HL-60 (cell line): ENCODE results near the gene NOA1.

Experiments used
- DNase-seq, 2 experiments: peaks; one replicate each; pipeline ENCODE4 v3.0.0-alpha.2; 2010 to 2020; ENCODE audit warnings: low read depth in 1 of 2, low spot score in 1 of 2
- H3K27ac ChIP-seq: fragments of 250-450 bp; sonication (Bioruptor Pico); replicated peaks from 2 replicates; pipeline ENCODE4 v1.5.1; 2020; ENCODE audit warnings: mild to moderate bottlenecking, moderate library complexity
- H3K27me3 ChIP-seq: fragments of 250-450 bp; sonication (Bioruptor Pico); 2 replicates; pipeline ENCODE4 v1.5.1; 2021; ENCODE audit warnings: mild to moderate bottlenecking, moderate library complexity; ENCODE audit not compliant: insufficient read depth, poor library complexity, severe bottlenecking
- H3K4me3 ChIP-seq: replicated peaks from 2 replicates; pipeline ENCODE4 v1.5.1; 2011; ENCODE audit warnings: mild to moderate bottlenecking, control low read depth, low read length; ENCODE audit not compliant: insufficient read depth
- CTCF ChIP-seq: IDR thresholded peaks from one replicate; pipeline ENCODE4 v1.5.1; 2011; ENCODE audit warnings: low read length, control low read depth, inconsistent platforms; ENCODE audit not compliant: insufficient read depth
- GABPA ChIP-seq: IDR thresholded peaks from 2 replicates; pipeline ENCODE4 v1.6.1; 2012; ENCODE audit warnings: low read depth
- POLR2AphosphoS5 ChIP-seq: IDR thresholded peaks from 2 replicates; pipeline ENCODE4 v1.6.1; 2012; ENCODE audit warnings: low read depth
- SPI1 ChIP-seq: IDR thresholded peaks from 2 replicates; pipeline ENCODE4 v1.6.1; 2012; ENCODE audit warnings: low read depth, mild to moderate bottlenecking, borderline replicate concordance
- TF ChIP-seq, protein P1 (sequence below): IDR thresholded peaks from 2 replicates; pipeline ENCODE4 v1.6.1; 2012; ENCODE audit warnings: low read depth; ENCODE audit not compliant: insufficient replicate concordance

The NOA1 gene

GRCh38 chr4:56959100-56959499 is 18.3 kb downstream of the NOA1 start:
- Histone ChIP-seq H3K4me3 (no peak overlapping the region), H3K27ac (peak overlapping the region; percentile 55; the same call in 1 of the 2 replicates), H3K27me3 (no peaks in the 10 kb centered on the region)
- TF ChIP-seq, protein P1, sequence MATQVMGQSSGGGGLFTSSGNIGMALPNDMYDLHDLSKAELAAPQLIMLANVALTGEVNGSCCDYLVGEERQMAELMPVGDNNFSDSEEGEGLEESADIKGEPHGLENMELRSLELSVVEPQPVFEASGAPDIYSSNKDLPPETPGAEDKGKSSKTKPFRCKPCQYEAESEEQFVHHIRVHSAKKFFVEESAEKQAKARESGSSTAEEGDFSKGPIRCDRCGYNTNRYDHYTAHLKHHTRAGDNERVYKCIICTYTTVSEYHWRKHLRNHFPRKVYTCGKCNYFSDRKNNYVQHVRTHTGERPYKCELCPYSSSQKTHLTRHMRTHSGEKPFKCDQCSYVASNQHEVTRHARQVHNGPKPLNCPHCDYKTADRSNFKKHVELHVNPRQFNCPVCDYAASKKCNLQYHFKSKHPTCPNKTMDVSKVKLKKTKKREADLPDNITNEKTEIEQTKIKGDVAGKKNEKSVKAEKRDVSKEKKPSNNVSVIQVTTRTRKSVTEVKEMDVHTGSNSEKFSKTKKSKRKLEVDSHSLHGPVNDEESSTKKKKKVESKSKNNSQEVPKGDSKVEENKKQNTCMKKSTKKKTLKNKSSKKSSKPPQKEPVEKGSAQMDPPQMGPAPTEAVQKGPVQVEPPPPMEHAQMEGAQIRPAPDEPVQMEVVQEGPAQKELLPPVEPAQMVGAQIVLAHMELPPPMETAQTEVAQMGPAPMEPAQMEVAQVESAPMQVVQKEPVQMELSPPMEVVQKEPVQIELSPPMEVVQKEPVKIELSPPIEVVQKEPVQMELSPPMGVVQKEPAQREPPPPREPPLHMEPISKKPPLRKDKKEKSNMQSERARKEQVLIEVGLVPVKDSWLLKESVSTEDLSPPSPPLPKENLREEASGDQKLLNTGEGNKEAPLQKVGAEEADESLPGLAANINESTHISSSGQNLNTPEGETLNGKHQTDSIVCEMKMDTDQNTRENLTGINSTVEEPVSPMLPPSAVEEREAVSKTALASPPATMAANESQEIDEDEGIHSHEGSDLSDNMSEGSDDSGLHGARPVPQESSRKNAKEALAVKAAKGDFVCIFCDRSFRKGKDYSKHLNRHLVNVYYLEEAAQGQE = no peak
- TF ChIP-seq CTCF (no peak), SPI1 (no peak), POLR2AphosphoS5 (no peak), GABPA (no peak)
- DNase-seq = no peak

DNA sequence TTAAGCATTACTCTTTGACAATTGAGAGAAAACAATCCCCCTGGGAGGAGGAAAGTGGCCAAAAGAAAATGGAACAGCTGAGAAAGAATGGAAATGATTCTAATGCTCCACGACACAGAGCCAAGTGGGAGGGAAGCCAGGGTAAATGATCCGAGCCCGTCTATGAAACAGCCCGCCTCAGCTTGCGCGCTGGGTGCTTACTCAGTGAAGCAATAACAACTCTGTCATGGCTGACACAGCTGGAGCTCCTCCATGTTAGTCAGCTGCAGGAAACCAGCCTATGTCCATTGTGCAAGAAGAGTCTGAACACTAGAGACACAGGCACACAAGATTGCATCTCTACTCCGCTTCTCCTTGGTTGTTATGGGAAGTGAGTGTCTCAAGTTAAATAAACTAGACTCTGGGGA is 19.3 kb downstream of the NOA1 start:
- no peaks in the 10 kb centered on the region for H3K27me3 ChIP-seq
- DNase-seq = peak; percentile 90 to 96
- H3K4me3 ChIP-seq = no peak overlapping the region
- peak; percentile 65 for TF ChIP-seq GABPA
- TF ChIP-seq, protein P1 = peak; percentile 26
- TF ChIP-seq SPI1 = peak; percentile 80; the same call in 1 of the 2 replicates
- peak; percentile 99 for TF ChIP-seq POLR2AphosphoS5
- TF ChIP-seq CTCF = no peak
- H3K27ac ChIP-seq = peak overlapping the region; percentile 55

DNA sequence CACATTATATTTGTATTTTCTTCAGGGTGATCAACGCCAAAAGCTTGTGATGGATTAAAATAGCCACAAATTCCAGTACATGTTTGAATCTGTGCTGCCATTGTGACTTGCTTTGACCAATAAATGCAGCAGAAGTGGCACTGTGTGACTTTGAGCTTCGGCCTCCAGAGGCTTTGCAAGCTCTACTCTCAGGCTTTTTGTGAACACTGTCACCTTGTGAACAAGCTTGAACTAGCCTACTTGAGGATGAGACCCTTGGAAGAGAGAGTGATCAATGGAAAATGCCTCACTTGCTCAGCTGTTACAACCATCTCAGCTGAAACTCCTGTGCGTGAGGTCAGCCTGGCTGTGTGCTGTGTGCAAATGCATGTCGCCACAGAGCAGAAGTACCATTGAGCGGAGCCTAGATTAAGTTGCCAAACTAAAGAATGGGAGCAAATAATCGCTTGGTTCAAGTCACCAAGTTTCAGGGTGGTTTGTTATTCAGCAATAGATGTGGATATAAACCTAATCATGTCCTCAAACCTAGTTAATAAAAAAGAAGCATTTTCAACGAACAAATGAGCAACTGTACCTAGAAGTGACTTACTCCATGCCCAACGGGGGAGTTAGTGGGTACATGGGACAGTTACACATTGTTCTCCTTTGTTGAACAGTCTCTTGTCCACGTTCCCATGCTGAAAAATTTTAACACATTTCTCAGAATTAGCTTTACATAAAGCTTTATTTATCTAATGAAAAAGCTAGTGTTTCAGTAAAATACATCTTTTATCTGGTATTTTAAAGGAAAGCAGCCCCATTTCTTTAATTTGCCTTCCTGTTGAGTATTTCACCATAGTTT is 23.5 kb downstream of the NOA1 start:
- H3K4me3 ChIP-seq = no peak overlapping the region
- no peak overlapping the region for H3K27ac ChIP-seq
- no peaks in the 10 kb centered on the region for H3K27me3 ChIP-seq
- no peak for DNase-seq
- no peak for TF ChIP-seq GABPA
- TF ChIP-seq CTCF = no peak
